Prostate gland (tissue), 2 donors: Measurements from ENCODE around the gene CRYBB3. TPM values are rescaled to one million over a fixed set of nuclear protein-coding genes. Genes with fewer than 3 reads are reported as not detected.

ENCODE experiments used
- DNase-seq: peaks from one replicate; pipeline ENCODE4 v3.0.0-alpha.2; 2019; ENCODE audit warnings: low spot score
- H3K27ac ChIP-seq, 2 donors: fragments of 200-600 bp; sonication (generic); 2 replicates each; pipeline ENCODE4 v1.5.1; 2017 to 2019
- H3K27me3 ChIP-seq: fragments of 200-600 bp; sonication (generic); replicated peaks from 2 replicates; pipeline ENCODE4 v1.5.1; 2019; ENCODE audit not compliant: insufficient read depth
- H3K36me3 ChIP-seq, 2 donors: fragments of 200-600 bp; sonication (generic); 1 replicate in 1 of 2; 2 replicates in 1 of 2; pipeline versions ENCODE4 v1.5.1 to v1.8.1; 2017 to 2019
- H3K4me1 ChIP-seq: fragments of 200-600 bp; sonication (generic); replicated peaks from 2 replicates; pipeline ENCODE4 v1.5.1; 2019
- H3K4me3 ChIP-seq, 2 donors: fragments of 200-600 bp; sonication (generic); 2 replicates each; pipeline ENCODE4 v1.5.1; 2017 to 2019
- H3K9me3 ChIP-seq: fragments of 200-600 bp; sonication (generic); 2 replicates; pipeline ENCODE4 v1.5.1; 2017
- POLR2A ChIP-seq: fragments of 450-650 bp; IDR thresholded peaks from one replicate; pipeline ENCODE4 v1.6.1; 2016; ENCODE audit warnings: antibody characterized with exemption, mild to moderate bottlenecking
- POLR2AphosphoS5 ChIP-seq: sonication (generic); formaldehyde crosslinking; IDR thresholded peaks from one replicate; pipeline ENCODE4 v1.6.1; 2017; ENCODE audit warnings: antibody characterized with exemption
- WGBS: methylation state at CpG from one replicate; pipeline ENCODE4 v1.1.5; 2018; 5-methylcytosine and 5-hydroxymethylcytosine counted together
- intact Hi-C: fragments of 100-400 bp; cut with DNase I; formaldehyde crosslinking; loops from one replicate; pipeline ENCODE4 v1.14.2; 2022
- total RNA-seq, 2 donors: library from RNA; depleted of rRNA; stranded (reverse); fragments of >200 nt; gene quantifications; one replicate each; pipeline ENCODE4 v1.1.0, GENCODE V29; 2016
- TF ChIP-seq, protein P1 (sequence below), 4 experiments: fragments of 200-600 bp in 2 of 4; fragments of 450-650 bp in 2 of 4; sonication (generic) in 2 of 4; IDR thresholded peaks; 1 replicate in 3 of 4; 2 replicates in 1 of 4; pipeline ENCODE4 v1.5.1; 2016 to 2019; ENCODE audit warnings: antibody characterized with exemption in 4 of 4, mild to moderate bottlenecking in 2 of 4, moderate library complexity in 2 of 4

Gene CRYBB3
- total RNA-seq, 2 donors from 2014 or later, result 0.36 TPM; not detected in 1

- no peak for DNase-seq
- Histone ChIP-seq H3K27ac (no peak overlapping the region), H3K36me3 (peaks cover 0 to 4% of the 10 kb centered on the region in 2 donors), H3K4me1 (no peaks in the 10 kb centered on the region), H3K4me3 (no peak overlapping the region), H3K9me3 (no peaks in the 10 kb centered on the region), H3K27me3 (no peaks in the 10 kb centered on the region)
- intact Hi-C loops, result no loop called here
- TF ChIP-seq, protein P1, sequence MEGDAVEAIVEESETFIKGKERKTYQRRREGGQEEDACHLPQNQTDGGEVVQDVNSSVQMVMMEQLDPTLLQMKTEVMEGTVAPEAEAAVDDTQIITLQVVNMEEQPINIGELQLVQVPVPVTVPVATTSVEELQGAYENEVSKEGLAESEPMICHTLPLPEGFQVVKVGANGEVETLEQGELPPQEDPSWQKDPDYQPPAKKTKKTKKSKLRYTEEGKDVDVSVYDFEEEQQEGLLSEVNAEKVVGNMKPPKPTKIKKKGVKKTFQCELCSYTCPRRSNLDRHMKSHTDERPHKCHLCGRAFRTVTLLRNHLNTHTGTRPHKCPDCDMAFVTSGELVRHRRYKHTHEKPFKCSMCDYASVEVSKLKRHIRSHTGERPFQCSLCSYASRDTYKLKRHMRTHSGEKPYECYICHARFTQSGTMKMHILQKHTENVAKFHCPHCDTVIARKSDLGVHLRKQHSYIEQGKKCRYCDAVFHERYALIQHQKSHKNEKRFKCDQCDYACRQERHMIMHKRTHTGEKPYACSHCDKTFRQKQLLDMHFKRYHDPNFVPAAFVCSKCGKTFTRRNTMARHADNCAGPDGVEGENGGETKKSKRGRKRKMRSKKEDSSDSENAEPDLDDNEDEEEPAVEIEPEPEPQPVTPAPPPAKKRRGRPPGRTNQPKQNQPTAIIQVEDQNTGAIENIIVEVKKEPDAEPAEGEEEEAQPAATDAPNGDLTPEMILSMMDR (IDR thresholded peaks at IDR 0.05), result no peak
- TF ChIP-seq POLR2AphosphoS5, result no peak
- no peak for TF ChIP-seq POLR2A
- 89% methylated on average over 5 of the region's 5 CpGs for WGBS
Observed at GRCh38 chr22:25196326-25196725, 3.3 kb upstream of the CRYBB3 start.

DNA sequence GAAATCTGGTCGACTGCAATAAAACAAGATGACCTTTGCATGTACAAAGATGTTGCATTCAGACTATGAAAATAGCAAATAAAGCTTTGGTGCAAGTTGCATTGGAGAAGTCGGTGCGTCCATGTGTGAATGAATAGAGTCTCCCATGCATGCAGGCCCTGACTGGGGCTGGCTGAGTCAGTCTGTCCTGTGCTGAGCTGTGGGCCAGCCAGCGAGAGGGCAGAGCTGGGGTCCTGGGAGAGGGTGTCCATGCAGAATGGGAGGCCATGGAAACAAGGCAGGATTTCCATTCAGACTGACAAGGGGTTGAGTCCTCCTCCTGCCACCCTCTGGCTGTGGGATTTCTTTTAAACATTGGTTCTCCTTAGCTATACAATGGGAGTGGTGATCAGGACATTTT is 2.3 kb upstream of the CRYBB3 start:
- no peak for DNase-seq

GRCh38 chr22:25200967-25201366 is 1.3 kb downstream of the CRYBB3 start:
- intact Hi-C loops, result loop anchor here (5.0 kb wide), 1 partner anchor 571 kb away; no protein-coding TSS in a partner anchor
- no peak for DNase-seq
- H3K4me3 ChIP-seq, result no peak overlapping the region
- H3K9me3 ChIP-seq, result no peaks in the 10 kb centered on the region
- H3K36me3 ChIP-seq, result no peaks in the 10 kb centered on the region
- H3K27me3 ChIP-seq, result no peaks in the 10 kb centered on the region
- TF ChIP-seq POLR2A, result no peak
- TF ChIP-seq, protein P1 (IDR thresholded peaks at IDR 0.05), result no peak
- TF ChIP-seq POLR2AphosphoS5, result no peak
- no peak overlapping the region for H3K27ac ChIP-seq
- no peaks in the 10 kb centered on the region for H3K4me1 ChIP-seq
- WGBS, result 82% methylated on average over 7 of the region's 7 CpGs

More for the DNA sequence above, 2.3 kb upstream of the CRYBB3 start:
- Histone ChIP-seq H3K36me3 (peaks cover 0 to 4% of the 10 kb centered on the region in 2 donors), H3K27me3 (no peaks in the 10 kb centered on the region), H3K9me3 (no peaks in the 10 kb centered on the region), H3K27ac (no peak overlapping the region), H3K4me1 (no peaks in the 10 kb centered on the region), H3K4me3 (no peak overlapping the region)
- intact Hi-C loops, result no loop called here
- 91% methylated on average over 4 of the region's 4 CpGs for WGBS
- TF ChIP-seq POLR2AphosphoS5 (no peak), POLR2A (no peak)
- TF ChIP-seq, protein P1 (IDR thresholded peaks at IDR 0.05), result no peak

- Histone ChIP-seq H3K27me3 (no peaks in the 10 kb centered on the region), H3K27ac (no peak overlapping the region), H3K4me3 (no peak overlapping the region), H3K9me3 (no peaks in the 10 kb centered on the region), H3K36me3 (no peaks in the 10 kb centered on the region), H3K4me1 (no peaks in the 10 kb centered on the region)
- 62% methylated on average over 10 of the region's 10 CpGs for WGBS
- no peak for DNase-seq
- TF ChIP-seq POLR2AphosphoS5 (no peak), POLR2A (no peak)
- TF ChIP-seq, protein P1 (IDR thresholded peaks at IDR 0.05), result no peak
- intact Hi-C loops, result loop anchor here (5.0 kb wide), 1 partner anchor 571 kb away; no protein-coding TSS in a partner anchor
Observed at GRCh38 chr22:25201557-25202273, 2.1 kb downstream of the CRYBB3 start.

- intact Hi-C loops, result loop anchor here (5.0 kb wide), 1 partner anchor 570 kb away; no protein-coding TSS in a partner anchor
- TF ChIP-seq, protein P1 (IDR thresholded peaks at IDR 0.05), result peak; percentile 48 to 69 (median 64)
- TF ChIP-seq POLR2A, result no peak
- no peak overlapping the region for H3K27ac ChIP-seq
- H3K27me3 ChIP-seq, result no peaks in the 10 kb centered on the region
- H3K36me3 ChIP-seq, result no peaks in the 10 kb centered on the region
- no peaks in the 10 kb centered on the region for H3K9me3 ChIP-seq
- DNase-seq, result peak; percentile 41
- no peaks in the 10 kb centered on the region for H3K4me1 ChIP-seq
- WGBS, result 59% methylated on average over 15 of the region's 15 CpGs
- H3K4me3 ChIP-seq, result no peak overlapping the region
Observed at GRCh38 chr22:25202290-25202921, 2.7 kb downstream of the CRYBB3 start.
